HG03521 (cell line): ENCODE data around the gene KLK6.
"Not testable (repeated sequence)": the region's sequence is repeated elsewhere in the genome, so short reads cannot be mapped to it uniquely, and the experiment has no call there.

Experiments
- ATAC-seq: cut with Tn5 transposase; IDR thresholded peaks from one replicate; pipeline ENCODE4 v1.9.1; 2021; ENCODE audit warnings: mild to moderate bottlenecking, moderate library complexity; ENCODE audit not compliant: unreplicated experiment

Gene KLK6

DNA sequence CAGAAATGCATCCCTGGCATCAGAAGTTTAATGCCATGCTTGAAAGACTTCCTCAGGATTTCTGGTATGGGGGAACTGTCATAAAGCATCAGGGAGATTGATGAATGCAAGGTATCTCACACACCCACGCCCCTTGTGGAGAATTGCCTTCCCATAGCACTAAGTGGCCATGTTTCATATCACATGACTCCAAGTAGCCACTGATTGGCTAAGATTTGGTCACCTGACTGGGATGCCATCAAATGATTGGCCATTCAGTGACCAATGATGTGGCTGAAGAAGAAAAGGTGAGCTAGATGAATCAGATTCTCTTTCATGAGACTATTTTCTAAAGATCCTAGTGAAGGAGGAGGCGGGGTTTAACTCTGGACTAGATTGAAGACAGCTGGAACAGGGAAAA, 24.7 kb upstream of the KLK6 start:
- no peak for ATAC-seq

DNA sequence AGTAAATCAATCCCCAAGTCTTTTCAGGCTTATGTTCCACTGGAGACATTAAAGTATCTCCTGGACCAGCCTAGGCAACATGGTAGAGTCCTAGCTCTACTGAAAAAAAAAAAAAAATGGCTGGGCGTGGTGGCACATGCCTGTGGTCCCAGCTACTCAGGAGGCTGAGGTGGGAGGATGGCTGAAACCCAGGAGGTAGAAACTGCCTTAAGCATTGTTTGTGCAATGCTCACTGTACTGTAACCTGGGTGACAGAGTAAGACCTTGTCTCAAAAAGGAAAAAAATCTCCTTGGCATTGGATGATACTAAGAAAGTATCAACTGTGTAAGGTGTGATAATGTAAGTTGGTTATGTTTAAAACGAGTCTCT, 23.3 kb upstream of the KLK6 start:
- no peak for ATAC-seq

- ATAC-seq, result not testable (repeated sequence)
Observed at GRCh38 chr19:50984416-50984815, 15.0 kb upstream of the KLK6 start.

- ATAC-seq, result no peak
Observed at GRCh38 chr19:50983625-50984292, 14.4 kb upstream of the KLK6 start, which contains the start of gene KLK7. Gene KLK7 (minus strand): TSS chr19:50983917. CDS start chr19:50982399, 1,518 bp downstream.

- ATAC-seq, result no peak
Observed at GRCh38 chr19:50982186-50982585, 12.8 kb upstream of the KLK6 start.

GRCh38 chr19:50981587-50982146, 12.3 kb upstream of the KLK6 start:
- no peak for ATAC-seq

DNA sequence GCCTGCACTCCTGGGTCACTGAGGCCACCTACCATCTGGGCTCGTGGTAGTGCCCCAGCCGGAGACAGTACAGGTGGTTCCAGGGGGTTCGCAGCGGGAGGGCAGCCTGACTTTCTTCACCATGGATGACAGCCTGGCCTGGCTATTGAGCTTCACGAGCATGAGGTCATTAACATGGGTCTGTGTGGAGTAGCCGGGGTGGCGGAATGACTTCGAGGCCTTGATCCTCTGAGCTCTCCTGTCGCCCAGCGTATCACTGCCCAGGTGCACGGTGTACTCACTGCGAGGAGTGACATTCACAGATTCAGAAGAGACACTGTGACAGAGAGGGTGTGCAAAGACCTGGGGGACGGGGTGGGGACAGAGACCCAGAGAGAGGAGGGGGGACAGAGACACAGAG, 10.8 kb upstream of the KLK6 start:
- no peak for ATAC-seq

- ATAC-seq, result no peak
Observed at GRCh38 chr19:50979758-50980157, 10.4 kb upstream of the KLK6 start.

DNA sequence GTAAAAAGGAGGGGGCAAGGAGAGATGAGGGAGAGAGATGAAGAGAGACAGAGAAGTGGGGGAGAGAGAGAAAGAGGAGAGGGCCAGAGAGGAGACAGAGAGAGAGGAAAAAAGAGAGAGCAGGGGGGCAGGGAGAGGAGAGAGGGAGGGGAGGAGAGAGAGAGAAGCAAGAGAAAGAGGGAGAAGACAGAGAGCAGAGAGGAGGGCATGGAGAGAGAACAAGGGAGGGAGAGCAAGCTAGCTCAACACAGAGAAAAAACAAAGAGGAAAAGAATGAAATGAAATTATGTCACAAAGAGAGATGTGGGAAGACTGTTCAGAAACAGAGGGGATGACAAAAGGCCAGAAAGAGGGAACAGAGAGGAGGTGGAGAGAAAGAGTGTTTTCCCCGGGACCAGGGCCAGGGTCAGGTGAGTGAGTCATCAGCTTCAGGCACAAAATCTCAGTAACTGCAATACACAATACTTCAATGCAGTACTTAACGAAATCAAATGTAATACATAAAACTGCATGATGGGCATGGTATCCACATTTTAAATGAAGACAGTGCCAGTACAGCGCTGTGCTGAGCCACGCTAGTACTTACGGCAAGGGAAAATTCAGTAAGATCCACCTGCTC, 9.5 kb upstream of the KLK6 start:
- no peak for ATAC-seq

DNA sequence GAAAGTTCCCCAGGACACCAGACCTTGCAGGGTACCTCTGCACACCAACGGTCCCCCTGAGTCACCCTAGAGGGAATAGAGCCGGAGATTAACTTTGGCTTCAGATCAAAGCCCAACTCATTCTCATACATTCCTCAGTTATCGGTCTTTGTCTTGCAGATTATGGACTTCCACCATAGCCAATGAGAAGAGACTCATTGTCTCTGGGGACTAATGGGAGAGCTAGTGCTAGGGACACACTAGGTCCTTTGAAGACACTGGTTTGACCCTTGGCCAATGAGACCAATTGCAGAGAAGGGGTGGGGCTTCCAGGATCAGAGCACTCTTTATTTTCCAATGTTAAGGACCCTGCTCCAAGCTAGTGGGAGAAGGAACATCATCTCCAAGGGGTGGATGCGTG, 8.2 kb upstream of the KLK6 start:
- ATAC-seq, result no peak

DNA sequence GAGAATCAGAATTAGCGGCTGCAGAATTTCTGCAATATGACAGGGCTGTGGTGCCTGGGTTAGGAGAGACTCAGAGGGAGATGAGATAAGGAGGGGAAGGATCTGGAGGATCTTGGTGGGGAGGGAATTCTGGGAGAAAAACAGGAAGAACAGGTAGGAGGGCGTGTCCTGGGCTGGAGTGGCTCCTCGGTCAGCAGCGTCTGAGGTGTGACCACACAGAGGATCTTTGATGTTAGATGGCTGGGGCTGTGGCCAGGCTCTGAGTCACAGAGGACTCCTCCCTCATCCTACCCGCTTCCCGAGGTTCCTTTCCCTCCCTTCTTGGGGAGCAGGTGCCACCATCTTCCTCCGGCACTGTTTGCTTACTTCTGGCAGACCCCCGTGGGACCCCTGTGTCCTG, 6.4 kb upstream of the KLK6 start:
- ATAC-seq, result no peak

DNA sequence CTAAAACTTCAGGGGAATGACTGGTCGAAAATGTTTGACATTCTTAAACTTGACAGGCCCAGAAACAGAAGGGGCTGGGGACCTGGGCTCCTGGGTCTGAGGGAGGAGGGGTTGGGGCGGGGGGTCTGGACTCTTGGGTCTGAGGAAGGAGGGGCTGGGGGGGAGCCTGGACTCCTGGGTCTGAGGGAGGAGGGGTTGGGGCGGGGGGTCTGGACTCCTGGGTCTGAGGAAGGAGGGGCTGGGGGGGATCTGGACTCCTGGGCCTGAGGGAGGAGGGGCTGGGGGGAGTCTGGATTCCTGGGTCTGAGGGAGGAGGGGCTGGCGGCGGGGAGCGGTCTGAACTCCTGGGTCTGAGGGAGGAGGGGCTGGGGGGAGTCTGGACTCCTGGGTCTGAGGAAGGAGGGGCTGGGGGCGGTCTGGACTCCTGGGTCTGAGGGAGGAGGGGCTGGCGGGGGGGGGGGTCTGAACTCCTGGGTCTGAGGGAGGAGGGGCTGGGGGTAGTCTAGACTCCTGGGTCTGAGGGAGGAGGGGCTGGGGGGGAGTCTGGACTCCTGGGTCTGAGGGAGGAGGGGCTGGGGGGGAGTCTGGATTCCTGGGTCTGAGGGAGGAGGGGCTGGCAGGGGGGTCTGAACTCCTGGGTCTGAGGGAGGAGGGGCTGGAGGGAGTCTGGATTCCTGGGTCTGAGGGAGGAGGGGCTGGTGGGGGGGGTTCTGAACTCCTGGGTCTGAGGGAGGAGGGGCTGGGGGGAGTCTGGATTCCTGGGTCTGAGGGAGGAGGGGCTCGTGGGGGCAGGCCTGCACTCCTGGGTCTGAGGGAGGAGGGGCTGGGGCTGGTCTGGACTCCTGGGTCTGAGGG, 5.5 kb upstream of the KLK6 start:
- no peak for ATAC-seq

GRCh38 chr19:50972795-50973376, 3.5 kb upstream of the KLK6 start:
- no peak for ATAC-seq

- ATAC-seq, result not testable (repeated sequence)
Observed at GRCh38 chr19:50969810-50970209, 419 bp upstream of the KLK6 start.

GRCh38 chr19:50968716-50969412, 527 bp downstream of the KLK6 start:
- ATAC-seq, result no peak

- no peak for ATAC-seq
Observed at GRCh38 chr19:50967929-50968715, 1.3 kb downstream of the KLK6 start.

DNA sequence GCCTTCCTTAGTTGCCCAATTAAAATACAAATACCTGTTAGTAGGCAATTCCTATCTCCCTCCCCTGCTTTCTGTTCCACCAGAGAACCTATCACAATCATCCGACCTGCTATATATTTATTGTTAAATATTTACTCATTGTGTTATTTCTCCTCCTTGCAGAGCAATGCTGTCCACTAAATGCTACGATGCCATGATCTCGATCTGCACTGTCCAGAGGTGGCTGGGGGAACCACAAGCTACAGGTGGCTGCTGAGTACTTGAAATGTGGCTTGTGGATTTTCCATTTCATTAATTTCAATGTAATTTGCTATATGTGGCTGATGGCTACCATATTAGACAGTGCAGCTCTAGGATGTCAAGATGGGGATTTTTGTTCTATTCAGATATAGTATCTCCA, 5.1 kb downstream of the KLK6 start:
- no peak for ATAC-seq

DNA sequence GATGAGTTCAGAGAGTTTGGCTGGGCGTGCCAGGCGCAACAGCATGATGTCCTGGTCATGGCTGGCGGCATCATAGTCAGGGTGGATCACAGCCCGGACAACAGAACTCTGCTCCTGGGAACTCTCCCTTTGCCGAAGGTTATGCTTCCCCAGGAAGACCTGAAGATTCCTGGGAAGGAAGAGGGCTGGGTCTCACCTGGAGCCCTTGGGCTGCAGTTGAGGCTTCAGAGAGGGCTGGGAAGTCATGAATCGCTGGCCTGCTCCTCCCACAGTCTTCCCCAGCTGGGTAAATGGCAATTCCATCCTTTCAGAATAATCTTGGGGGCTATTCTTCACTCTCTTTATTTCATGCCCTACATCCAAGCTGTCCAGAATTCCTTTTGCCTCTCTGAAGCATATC, 6.0 kb downstream of the KLK6 start:
- ATAC-seq, result no peak

DNA sequence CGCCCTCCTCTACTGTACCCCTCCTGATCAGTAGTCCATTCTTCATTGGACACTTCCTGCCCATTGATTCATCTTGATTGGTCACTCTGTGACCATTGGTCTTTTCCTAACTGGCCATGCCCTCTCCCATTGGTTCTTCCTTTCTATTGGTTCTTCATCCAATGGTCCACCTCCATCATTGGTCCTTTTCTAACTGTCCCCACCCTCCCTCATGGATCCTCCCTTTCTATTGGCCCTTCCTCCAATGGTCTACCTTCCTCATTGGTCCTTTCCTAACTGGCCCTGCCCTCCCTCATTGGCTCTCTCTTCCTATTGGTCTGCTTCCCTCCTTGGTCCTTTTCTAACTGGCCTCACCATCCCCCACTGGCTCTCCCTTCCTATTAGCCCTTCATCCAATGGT, 7.1 kb downstream of the KLK6 start:
- no peak for ATAC-seq
